ENCODE measurements around the gene MAPRE3. TPM values are rescaled to one million over a fixed set of nuclear protein-coding genes. Genes with fewer than 3 reads are reported as not detected.

The MAPRE3 gene
- total and polyA plus RNA-seq, 9 of the 15 experiments (the other 6 are each of a cell fraction or from before 2014, with no cell fraction given): 0.70 to 43.2 (median 12.6) TPM

DNA sequence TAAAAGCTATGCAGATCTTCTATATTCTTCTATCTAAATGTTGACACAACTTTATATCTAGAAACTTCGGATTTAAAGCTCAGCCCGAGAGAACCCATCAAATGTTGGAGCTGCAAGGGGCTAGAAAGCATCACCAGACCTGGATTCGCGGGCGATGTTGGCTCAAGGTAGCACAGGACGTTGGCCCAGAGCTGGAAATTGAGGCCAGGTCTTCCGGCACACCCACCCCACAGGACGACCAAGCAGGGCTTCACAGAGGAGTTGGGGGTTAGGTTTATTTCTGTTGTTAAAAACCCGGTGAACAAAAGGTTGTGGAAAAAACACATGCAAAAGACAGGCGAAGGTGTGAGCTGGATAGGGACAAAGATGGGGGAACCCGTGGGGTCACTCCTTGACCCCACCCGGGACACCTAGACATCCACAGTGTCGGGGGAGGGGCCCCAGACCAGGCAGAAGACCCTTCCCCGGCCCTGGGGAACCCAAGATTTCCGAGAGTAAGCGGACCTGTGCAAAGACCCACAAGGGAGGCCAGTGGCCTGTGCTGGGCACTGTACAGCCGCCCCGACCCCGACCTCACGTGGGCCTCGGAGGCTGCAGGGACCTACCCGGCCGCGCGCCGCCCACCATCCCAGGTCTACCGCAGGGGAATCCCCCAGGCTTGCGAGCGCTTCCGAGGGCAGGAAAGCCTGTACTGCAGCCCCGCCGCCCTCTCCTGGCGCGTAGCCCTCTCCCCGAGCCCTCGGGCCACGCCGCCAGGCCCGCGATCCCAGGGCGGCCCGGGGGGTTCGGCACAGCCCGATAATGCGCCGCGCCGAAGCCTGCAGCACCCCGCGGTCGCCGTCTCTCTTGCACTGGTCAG, 79.2 kb downstream of the MAPRE3 start:
- POLR2A ChIA-PET: interaction anchor here (0.6 to 3.4 kb wide), 11 partner anchors 10 to 518 kb away, joined by 3 to 24 read pairs (median 4); partner anchors contain the start of genes OST4 and TMEM214
- WGBS (ENCODE audit: insufficient coverage, low coverage, missing lambda C conversion rate): 92% methylated on average over 15 of the region's 52 CpGs

More for the DNA sequence above, 79.2 kb downstream of the MAPRE3 start:
- BruUV-seq (replicated peaks): no TSS peak
- TF ChIP-seq PCBP1 (IDR thresholded peaks at IDR 0.05; ENCODE audit: low read depth, low read length, poor library complexity, severe bottlenecking) (peak; percentile 33), RBM22 (IDR thresholded peaks at IDR 0.05; ENCODE audit: low read depth, low read length, poor library complexity, severe bottlenecking) (peak; percentile 76), FOXJ2 (tag; IDR thresholded peaks at IDR 0.05) (no peak), ZC3H8 (IDR thresholded peaks at IDR 0.05) (no peak)
- TF ChIP-seq, protein P1, sequence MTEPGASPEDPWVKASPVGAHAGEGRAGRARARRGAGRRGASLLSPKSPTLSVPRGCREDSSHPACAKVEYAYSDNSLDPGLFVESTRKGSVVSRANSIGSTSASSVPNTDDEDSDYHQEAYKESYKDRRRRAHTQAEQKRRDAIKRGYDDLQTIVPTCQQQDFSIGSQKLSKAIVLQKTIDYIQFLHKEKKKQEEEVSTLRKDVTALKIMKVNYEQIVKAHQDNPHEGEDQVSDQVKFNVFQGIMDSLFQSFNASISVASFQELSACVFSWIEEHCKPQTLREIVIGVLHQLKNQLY (CRISPR knock-in tag; conservative IDR thresholded peaks at IDR 0.05): no peak
- TF ChIP-seq, protein P2, sequence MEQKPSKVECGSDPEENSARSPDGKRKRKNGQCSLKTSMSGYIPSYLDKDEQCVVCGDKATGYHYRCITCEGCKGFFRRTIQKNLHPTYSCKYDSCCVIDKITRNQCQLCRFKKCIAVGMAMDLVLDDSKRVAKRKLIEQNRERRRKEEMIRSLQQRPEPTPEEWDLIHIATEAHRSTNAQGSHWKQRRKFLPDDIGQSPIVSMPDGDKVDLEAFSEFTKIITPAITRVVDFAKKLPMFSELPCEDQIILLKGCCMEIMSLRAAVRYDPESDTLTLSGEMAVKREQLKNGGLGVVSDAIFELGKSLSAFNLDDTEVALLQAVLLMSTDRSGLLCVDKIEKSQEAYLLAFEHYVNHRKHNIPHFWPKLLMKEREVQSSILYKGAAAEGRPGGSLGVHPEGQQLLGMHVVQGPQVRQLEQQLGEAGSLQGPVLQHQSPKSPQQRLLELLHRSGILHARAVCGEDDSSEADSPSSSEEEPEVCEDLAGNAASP (IDR thresholded peaks at IDR 0.05): no peak
- TF ChIP-seq, protein P3, sequence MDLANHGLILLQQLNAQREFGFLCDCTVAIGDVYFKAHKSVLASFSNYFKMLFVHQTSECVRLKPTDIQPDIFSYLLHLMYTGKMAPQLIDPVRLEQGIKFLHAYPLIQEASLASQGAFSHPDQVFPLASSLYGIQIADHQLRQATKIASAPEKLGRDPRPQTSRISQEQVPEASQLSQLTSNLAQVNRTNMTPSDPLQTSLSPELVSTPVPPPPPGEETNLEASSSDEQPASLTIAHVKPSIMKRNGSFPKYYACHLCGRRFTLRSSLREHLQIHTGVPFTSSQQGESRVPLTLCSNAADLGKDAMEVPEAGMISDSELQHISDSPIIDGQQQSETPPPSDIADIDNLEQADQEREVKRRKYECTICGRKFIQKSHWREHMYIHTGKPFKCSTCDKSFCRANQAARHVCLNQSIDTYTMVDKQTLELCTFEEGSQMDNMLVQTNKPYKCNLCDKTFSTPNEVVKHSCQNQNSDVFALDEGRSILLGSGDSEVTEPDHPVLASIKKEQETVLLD (IDR thresholded peaks at IDR 0.05): no peak
- Histone ChIP-seq H4K20me1 (replicated peaks; ENCODE audit: control insufficient read depth, insufficient read depth, low read length) (no peaks in the 10 kb centered on the region; the same call in 1 of the 2 replicates), H3K4me1 (replicated peaks in 1 of 2; ENCODE audit: control insufficient read depth in 2 of 2, insufficient read depth in 2 of 2, low read length in 2 of 2) (peaks cover 12 to 22% of the 10 kb centered on the region in 2 experiments; a peak in 3 of 5 replicates), H3K27ac (ENCODE audit: extremely low read depth, low read depth, low read length) (no peak overlapping the region), H3K79me2 (ENCODE audit: control insufficient read depth, insufficient read depth, low read length) (0 out of 3 replicates have a peak, but pooled peaks cover 5% of the 10 kb centered on the region), H3K9ac (ENCODE audit: insufficient read depth in 1 of 2, low read depth in 2 of 2, low read length in 2 of 2) (no peak overlapping the region), H3K36me3 (ENCODE audit: control insufficient read depth, insufficient read depth, low read length) (peaks cover 22% of the 10 kb centered on the region; the same call in 2 of the 3 replicates), H3K4me2 (ENCODE audit: insufficient read depth, low read length) (no peak overlapping the region), H2AFZ (ENCODE audit: low read depth, low read length) (no peak overlapping the region), H3K9me1 (ENCODE audit: control insufficient read depth, insufficient read depth, low read length) (no peaks in the 10 kb centered on the region), H3K27me3 (ENCODE audit: control insufficient read depth in 2 of 2, insufficient read depth in 2 of 2, low read length in 2 of 2) (no peaks in the 10 kb centered on the region), H3K4me3 (no peak overlapping the region), H3K9me3 (replicated peaks; ENCODE audit: control insufficient read depth, insufficient read depth, low read depth, low read length) (no peaks in the 10 kb centered on the region)
- in situ Hi-C loops (cut with MboI) (no loop called here), intact Hi-C loops (cut with micrococcal nuclease) (loop anchor here (2.0 kb wide), 2 partner anchors 17 to 31 kb away; partner anchors contain the start of gene TMEM214)
- CTCF ChIA-PET (ENCODE audit: low intra/inter-chr PET ratio): no interaction called here
- no peak for ATAC-seq
- no peak for DNase-seq (ENCODE audit: extremely low read depth in 1 of 4, low spot score in 3 of 4)
- no peak for FAIRE-seq

All from K562 (cell line).